ENCODE results near the gene RADIL.

The RADIL gene

DNA sequence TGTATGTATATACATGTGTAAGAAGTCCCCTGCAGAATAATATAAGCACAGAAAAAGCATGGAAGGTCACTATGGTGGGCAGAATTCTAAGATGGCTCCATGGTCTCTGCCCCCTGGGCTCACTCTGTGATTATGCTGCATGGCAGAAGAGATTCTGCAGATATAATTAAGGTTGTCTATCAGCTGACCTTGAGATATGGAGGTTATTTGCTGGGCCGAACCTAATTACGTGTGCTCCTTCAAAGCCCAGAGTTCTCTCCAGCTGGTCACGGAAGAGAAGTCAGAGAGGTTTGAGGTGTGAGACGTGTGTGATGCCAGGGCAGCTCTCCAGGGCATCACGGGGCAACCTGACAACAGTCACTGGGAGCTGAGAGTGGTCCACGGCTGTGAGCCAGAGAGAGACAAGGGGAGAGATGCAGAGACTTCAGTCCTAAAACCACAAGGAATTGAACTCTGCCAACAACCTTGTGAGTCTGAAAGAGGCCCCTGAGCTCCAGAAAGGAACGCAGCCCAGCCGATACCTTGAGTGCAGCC lies 33.2 kb downstream of the RADIL start:
- Histone ChIP-seq H3K36me3 (ENCODE audit: control insufficient read depth in 2 of 2, insufficient read depth in 1 of 2, low read length in 2 of 2) (no peaks in the 10 kb centered on the region), H3K27ac (ENCODE audit: extremely low read depth, low read depth, low read length) (no peak overlapping the region), H3K4me3 (ENCODE audit: low read depth, low read length) (no peak overlapping the region), H3K4me1 (ENCODE audit: control insufficient read depth, insufficient read depth, low read length) (no peaks in the 10 kb centered on the region), H3K9me3 (ENCODE audit: control insufficient read depth, insufficient read depth, low read depth, low read length) (no peaks in the 10 kb centered on the region)
- ChIA-PET CTCF (interaction anchor here (0.5 to 4.6 kb wide), 5 partner anchors 31 to 313 kb away, joined by 3 to 34 read pairs (median 3); partner anchors contain the start of gene RADIL), POLR2A (no interaction called here)
- no peak for TF ChIP-seq ZNF473 (tag by site-specific recombination; IDR thresholded peaks at IDR 0.05)
- TF ChIP-seq ZNF677 (tag by site-specific recombination; IDR thresholded peaks at IDR 0.05), result no peak
- no peak for TF ChIP-seq ZSCAN30 (tag by site-specific recombination; IDR thresholded peaks at IDR 0.05)
- TF ChIP-seq ZNF521 (tag by site-specific recombination; IDR thresholded peaks at IDR 0.05), result no peak

GRCh38 chr7:4849390-4849789 lies 34.1 kb downstream of the RADIL start:
- CTCF ChIA-PET, result interaction anchor here (0.6 to 4.6 kb wide), 6 partner anchors 34 to 481 kb away, joined by 3 to 34 read pairs (median 4); partner anchors contain the start of gene RADIL
- no peaks in the 10 kb centered on the region for H3K4me1 ChIP-seq (ENCODE audit: control insufficient read depth, insufficient read depth, low read length)
- TF ChIP-seq ZNF654 (tag by site-specific recombination; IDR thresholded peaks at IDR 0.05; ENCODE audit: low read depth), result 0 out of 2 replicates have a peak, but pooled peaks have one; percentile 5
- TF ChIP-seq ZNF148 (tag by site-specific recombination; IDR thresholded peaks at IDR 0.05; ENCODE audit: borderline replicate concordance), result no peak
- H3K4me3 ChIP-seq (ENCODE audit: low read depth, low read length), result no peak overlapping the region
- no peak overlapping the region for H3K27ac ChIP-seq (ENCODE audit: extremely low read depth, low read depth, low read length)
- POLR2A ChIA-PET, result no interaction called here
- H3K36me3 ChIP-seq (ENCODE audit: control insufficient read depth in 2 of 2, insufficient read depth in 1 of 2, low read length in 2 of 2), result no peaks in the 10 kb centered on the region
- no peaks in the 10 kb centered on the region for H3K9me3 ChIP-seq (ENCODE audit: control insufficient read depth, insufficient read depth, low read depth, low read length)

GRCh38 chr7:4845740-4846142 lies 37.8 kb downstream of the RADIL start:
- Histone ChIP-seq H3K4me1 (ENCODE audit: control insufficient read depth, insufficient read depth, low read length) (no peaks in the 10 kb centered on the region), H3K9me3 (ENCODE audit: control insufficient read depth, insufficient read depth, low read depth, low read length) (no peaks in the 10 kb centered on the region), H3K4me3 (ENCODE audit: low read depth, low read length) (no peak overlapping the region), H3K27ac (ENCODE audit: extremely low read depth, low read depth, low read length) (no peak overlapping the region), H3K36me3 (ENCODE audit: control insufficient read depth in 2 of 2, insufficient read depth in 1 of 2, low read length in 2 of 2) (no peaks in the 10 kb centered on the region)
- ChIA-PET POLR2A (no interaction called here), CTCF (interaction anchor here (0.6 to 2.2 kb wide), 7 partner anchors 8 to 407 kb away, joined by 3 to 7 read pairs (median 4); partner anchors contain the start of genes PAPOLB and RADIL)
- TF ChIP-seq ZNF350 (tag by site-specific recombination; IDR thresholded peaks at IDR 0.05), result no peak
- TF ChIP-seq ZNF670 (tag by site-specific recombination; IDR thresholded peaks at IDR 0.05; ENCODE audit: low read depth), result no peak
- TF ChIP-seq ZNF214 (tag by site-specific recombination; IDR thresholded peaks at IDR 0.05; ENCODE audit: borderline replicate concordance), result no peak
- TF ChIP-seq RBAK (tag by site-specific recombination; IDR thresholded peaks at IDR 0.05), result no peak
- no peak for TF ChIP-seq ZSCAN23 (tag by site-specific recombination; IDR thresholded peaks at IDR 0.05)
- TF ChIP-seq ZIC2 (tag by site-specific recombination; IDR thresholded peaks at IDR 0.05), result no peak
- no peak for TF ChIP-seq YY2 (tag by site-specific recombination; IDR thresholded peaks at IDR 0.05)

GRCh38 chr7:4842319-4843064 lies 41.0 kb downstream of the RADIL start:
- H3K9me3 ChIP-seq (ENCODE audit: control insufficient read depth, insufficient read depth, low read depth, low read length), result no peaks in the 10 kb centered on the region
- no peaks in the 10 kb centered on the region for H3K36me3 ChIP-seq (ENCODE audit: control insufficient read depth in 2 of 2, insufficient read depth in 1 of 2, low read length in 2 of 2)
- POLR2A ChIA-PET, result no interaction called here
- H3K4me1 ChIP-seq (ENCODE audit: control insufficient read depth, insufficient read depth, low read length), result no peaks in the 10 kb centered on the region
- no peak overlapping the region for H3K27ac ChIP-seq (ENCODE audit: extremely low read depth, low read depth, low read length)
- CTCF ChIA-PET, result interaction anchor here (0.6 kb wide), 1 partner anchor 118 kb away, joined by 5 read pairs; no protein-coding TSS in a partner anchor
- H3K4me3 ChIP-seq (ENCODE audit: low read depth, low read length), result no peak overlapping the region
- no peak for TF ChIP-seq ZSCAN4 (tag by site-specific recombination; IDR thresholded peaks at IDR 0.05)
- TF ChIP-seq ZNF292 (tag by site-specific recombination; IDR thresholded peaks at IDR 0.05; ENCODE audit: borderline replicate concordance, low read depth), result no peak
- no peak for TF ChIP-seq ZNF514 (tag by site-specific recombination; IDR thresholded peaks at IDR 0.05)
- no peak for TF ChIP-seq ZNF521 (tag by site-specific recombination; IDR thresholded peaks at IDR 0.05)
- no peak for TF ChIP-seq ZNF341 (tag by site-specific recombination; IDR thresholded peaks at IDR 0.05; ENCODE audit: low read depth)
- TF ChIP-seq, protein P1, sequence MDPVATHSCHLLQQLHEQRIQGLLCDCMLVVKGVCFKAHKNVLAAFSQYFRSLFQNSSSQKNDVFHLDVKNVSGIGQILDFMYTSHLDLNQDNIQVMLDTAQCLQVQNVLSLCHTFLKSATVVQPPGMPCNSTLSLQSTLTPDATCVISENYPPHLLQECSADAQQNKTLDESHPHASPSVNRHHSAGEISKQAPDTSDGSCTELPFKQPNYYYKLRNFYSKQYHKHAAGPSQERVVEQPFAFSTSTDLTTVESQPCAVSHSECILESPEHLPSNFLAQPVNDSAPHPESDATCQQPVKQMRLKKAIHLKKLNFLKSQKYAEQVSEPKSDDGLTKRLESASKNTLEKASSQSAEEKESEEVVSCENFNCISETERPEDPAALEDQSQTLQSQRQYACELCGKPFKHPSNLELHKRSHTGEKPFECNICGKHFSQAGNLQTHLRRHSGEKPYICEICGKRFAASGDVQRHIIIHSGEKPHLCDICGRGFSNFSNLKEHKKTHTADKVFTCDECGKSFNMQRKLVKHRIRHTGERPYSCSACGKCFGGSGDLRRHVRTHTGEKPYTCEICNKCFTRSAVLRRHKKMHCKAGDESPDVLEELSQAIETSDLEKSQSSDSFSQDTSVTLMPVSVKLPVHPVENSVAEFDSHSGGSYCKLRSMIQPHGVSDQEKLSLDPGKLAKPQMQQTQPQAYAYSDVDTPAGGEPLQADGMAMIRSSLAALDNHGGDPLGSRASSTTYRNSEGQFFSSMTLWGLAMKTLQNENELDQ (tag by site-specific recombination; IDR thresholded peaks at IDR 0.05; ENCODE audit: low read depth), result no peak
- no peak for TF ChIP-seq ZNF248 (tag by site-specific recombination; IDR thresholded peaks at IDR 0.05)
